HG02973 (cell line): Measurements from ENCODE around the gene GPR135.
A peak's percentile ranks its signal among the peaks of the same experiment; 100 is the strongest.
"Not testable (repeated sequence)": the region's sequence is repeated elsewhere in the genome, so short reads cannot be mapped to it uniquely, and the experiment has no call there.

Experiments
- ATAC-seq: cut with Tn5 transposase; IDR thresholded peaks from one replicate; pipeline ENCODE4 v1.9.1; 2021; ENCODE audit warnings: moderate library complexity; ENCODE audit not compliant: unreplicated experiment

The GPR135 gene

DNA sequence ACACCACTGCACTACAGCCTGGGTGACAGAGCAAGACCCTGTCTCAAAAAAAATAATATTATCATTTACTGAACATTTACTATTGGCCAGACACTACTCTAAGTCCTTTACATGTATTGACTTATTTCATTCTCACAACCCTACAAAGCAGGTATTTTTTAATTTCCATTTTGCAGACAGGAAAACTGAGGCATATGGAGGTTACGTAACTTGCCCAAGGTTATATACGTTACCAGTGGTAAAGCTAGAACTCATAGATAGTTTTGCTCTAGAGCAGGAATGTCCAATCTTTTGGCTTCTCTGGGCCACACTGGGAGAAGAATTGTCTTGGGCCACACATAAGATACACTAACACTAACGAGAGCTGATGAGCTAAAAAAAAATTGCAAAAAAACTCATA, 13.4 kb upstream of the GPR135 start:
- ATAC-seq, result no peak

DNA sequence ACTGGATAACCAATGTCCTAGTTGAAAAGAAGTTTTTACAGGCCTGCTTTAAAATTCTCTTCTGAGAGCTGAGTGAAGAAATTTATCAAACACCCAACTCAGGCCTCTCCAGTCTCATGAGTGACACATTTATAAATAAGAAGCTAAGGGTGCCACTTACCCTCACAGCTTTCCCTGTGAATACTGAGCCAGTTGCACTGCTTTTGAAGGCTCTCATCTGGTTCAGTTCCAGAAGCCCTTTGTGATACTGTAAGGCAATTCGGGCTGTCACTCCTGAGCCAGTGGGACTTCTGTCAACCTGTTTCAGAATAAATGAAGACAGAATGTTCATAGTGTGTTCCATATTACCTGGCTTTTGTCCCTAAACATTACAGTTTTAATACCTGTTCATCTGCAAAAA, 10.5 kb upstream of the GPR135 start:
- no peak for ATAC-seq

- no peak for ATAC-seq
Measured at GRCh38 chr14:59474172-59474571, 9.0 kb upstream of the GPR135 start.

DNA sequence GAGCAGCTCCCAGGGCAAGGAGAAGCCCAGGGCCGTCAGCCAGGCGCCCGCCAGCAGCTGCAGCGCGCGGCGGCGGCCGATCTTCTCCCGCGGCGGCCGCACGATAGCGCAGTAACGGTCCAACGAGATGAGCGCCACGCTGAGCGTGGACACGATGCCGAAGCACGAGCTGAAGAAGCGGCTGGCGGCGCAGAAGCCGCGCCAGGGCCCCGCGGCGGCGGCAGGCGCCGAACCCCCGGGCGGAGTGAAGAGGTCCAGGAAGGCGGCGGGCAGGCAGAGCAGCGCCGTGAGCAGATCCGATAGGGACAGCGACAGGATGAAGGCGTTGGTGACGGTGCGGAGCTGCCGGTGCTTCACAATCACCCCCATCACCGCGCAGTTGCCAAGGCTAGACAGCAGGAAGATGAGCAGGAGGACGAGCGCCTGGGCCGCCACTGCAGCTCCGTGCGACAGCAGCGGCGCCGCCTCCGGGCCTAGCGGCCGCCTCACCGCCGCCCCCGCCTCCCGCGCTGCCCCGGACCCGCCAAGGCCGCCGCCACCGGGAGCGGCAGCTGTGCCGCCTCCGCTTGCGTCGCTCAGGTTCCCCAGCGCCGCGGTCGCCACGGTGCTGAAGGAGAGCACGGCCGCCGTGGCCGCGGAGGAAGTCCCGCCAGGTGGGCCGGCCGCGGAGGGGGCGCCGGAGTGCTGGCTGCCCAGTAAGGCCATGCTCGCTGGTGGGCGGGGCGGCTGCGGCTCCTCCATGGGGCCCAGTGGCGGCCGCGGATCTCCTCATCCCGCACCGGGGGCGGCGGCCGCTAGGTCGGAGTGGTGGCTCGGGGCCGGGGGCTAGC, 479 bp downstream of the GPR135 start:
- ATAC-seq, result peak; percentile 64

DNA sequence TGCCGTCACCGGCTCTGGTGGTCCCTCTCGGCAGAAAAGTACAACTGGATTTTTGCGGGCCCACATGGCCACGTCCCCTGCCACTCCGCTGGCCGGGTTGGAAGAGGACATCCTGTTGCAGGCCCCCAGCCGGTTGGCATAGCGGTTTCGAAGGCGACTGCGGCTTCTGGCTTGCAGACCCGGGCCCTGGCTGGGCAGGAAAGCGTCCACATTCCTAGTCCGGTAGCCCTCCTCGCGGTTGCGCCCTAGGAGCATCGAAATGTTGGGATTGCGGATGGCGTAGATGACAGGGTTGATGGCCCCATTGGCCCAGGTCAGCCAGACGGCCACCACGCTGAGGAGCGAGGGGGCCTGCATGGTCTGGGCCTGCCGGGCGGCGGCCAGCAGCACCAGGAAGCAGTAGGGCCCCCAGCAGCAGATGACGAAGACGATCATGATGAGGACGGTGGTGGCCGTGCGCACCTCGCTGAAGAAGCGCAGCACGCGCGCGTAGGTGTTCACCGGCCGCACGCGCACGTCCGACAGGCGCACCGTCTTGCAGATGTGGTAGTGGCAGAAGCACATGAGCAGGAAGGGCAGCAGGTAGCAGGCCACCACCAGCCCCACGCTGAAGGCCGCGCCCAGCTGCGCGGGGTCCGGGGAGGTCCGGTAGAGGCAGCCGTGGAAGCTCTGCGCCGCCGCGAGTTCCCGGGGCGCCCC, 1.2 kb downstream of the GPR135 start:
- ATAC-seq, result peak; percentile 14

DNA sequence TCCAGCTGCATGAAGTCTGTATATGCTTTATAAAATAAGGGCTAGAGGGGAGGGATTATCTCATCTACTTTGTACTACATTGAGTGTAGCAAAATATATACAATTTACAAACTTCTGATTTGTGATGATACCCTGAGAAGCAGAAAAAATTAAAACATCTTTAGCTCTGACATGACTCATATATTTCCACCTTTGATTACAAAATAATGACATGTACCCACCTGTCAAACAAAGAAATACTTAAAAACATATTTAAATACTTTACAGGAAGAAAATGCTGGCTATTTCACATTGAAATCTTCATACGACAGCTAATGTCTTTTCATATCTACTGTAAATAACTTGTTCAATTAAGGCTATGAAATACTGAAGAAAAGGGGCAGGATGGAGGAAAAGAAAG, 3.3 kb downstream of the GPR135 start:
- ATAC-seq, result no peak

DNA sequence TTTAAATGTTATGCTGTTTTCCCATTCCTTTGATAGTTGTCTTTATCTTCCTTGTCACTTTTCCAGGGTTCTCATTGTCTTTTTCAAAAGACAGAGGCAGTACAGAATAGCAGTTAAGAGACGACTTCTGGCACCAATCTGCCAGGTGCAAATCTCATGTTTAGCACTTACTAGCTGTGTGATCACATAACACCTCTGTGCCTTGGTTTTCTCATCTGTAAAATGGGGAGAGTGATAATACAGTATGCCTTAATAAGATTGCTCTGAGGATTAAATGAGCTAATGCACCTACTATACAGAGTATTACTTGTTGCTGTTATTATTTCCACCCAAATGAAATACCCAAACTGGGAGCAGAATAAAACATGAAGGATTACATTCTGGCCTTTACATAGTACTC, 4.8 kb downstream of the GPR135 start:
- ATAC-seq, result no peak

DNA sequence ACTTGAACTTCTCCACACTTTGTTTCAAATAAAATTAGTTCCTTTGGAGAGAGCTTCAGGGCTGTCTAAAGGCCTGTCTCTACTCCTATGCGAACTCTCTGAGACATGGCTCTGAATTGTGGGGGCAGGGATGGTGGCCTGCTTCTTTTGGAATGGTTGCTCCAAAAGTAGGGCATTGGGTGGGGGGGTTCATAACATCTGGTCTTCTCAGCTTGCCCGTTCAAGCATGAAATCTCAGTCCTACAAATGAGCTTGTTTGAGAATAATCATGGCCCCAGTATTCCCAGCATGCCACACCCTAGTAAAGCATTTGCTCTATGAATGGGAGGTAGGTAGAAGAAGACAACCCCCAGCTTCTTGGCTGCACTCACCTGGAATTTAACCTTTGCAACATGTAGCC, 6.7 kb downstream of the GPR135 start:
- ATAC-seq, result no peak

DNA sequence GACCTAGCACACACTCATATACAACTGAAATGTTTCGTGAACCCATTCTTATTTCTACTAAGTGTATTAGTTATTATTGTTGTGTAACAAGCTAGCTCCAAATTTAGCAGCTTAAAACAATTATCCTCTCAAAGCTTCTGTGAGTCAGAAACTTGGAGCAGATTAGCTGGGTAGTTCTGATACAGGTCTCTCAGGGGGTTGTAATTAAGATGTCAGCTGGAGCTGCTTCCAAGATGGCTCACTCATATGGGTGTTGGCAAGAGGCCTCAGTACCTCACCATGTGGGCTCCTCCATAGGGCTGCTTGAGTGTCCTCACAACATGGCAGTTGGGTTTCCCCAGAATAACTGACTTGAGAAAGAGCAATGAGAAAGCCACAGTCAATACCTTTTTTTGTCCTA, 9.8 kb downstream of the GPR135 start:
- ATAC-seq, result no peak

DNA sequence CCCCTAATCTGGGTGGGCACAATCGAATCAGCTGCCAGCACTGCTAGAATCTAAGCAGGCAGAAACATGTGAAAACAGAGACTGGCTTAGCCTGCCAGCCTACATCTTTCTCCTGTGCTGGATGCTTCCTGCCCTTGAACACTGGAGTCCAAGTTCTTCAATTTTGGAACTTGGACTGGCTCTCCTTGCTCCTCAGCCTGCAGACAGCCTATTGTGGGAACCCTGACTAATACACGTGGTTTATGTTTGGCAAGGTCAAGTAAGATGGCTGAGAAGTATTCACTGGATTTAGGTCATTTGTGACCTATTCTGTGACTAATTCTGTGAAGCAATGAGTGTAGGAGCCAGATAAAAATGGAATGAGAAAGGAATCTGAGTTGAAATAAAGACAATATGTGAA, 11.0 kb downstream of the GPR135 start:
- ATAC-seq, result no peak

GRCh38 chr14:59451849-59452248, 13.3 kb downstream of the GPR135 start:
- no peak for ATAC-seq

GRCh38 chr14:59450716-59451115, 14.5 kb downstream of the GPR135 start:
- no peak for ATAC-seq

- not testable (repeated sequence) for ATAC-seq
Measured at GRCh38 chr14:59448673-59449072, 16.5 kb downstream of the GPR135 start.

GRCh38 chr14:59439256-59439965, 25.8 kb downstream of the GPR135 start:
- ATAC-seq, result no peak

DNA sequence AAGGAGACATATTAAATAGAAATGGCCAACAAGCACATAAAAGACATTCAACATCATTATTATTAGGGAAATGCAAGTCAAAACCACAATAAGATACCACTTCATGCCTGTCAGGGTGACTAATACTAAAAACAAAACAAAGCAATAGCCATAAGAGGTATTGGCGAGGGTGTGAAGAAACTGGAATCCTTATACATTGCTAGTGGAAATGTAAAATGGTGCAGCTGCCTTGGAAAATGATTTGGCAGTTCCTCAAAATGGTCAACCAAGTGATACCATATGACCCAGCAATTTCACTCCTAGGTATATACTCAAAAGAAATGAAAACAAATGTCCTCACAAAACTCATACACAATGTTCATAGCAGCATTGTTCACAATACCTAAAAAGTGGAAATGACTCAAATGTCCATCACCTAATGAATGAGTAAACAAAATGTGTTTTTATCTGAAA, 27.0 kb downstream of the GPR135 start:
- ATAC-seq, result no peak

GRCh38 chr14:59435987-59436386, 29.2 kb downstream of the GPR135 start:
- ATAC-seq, result no peak

GRCh38 chr14:59435101-59435500, 30.1 kb downstream of the GPR135 start:
- no peak for ATAC-seq

- ATAC-seq, result no peak
Measured at GRCh38 chr14:59429790-59430189, 35.4 kb downstream of the GPR135 start.

GRCh38 chr14:59428581-59429012, 36.6 kb downstream of the GPR135 start:
- ATAC-seq, result no peak

- no peak for ATAC-seq
Measured at GRCh38 chr14:59427653-59428580, 37.3 kb downstream of the GPR135 start.
